HG02623 (cell line): ENCODE measurements around the gene RAD54L.

Experiments
- ATAC-seq: cut with Tn5 transposase; IDR thresholded peaks from one replicate; pipeline ENCODE4 v1.9.1; 2021; ENCODE audit warnings: moderate library complexity; ENCODE audit not compliant: unreplicated experiment

Gene RAD54L

GRCh38 chr1:46284597-46285564 lies 37.3 kb downstream of the RAD54L start:
- ATAC-seq = no peak

DNA sequence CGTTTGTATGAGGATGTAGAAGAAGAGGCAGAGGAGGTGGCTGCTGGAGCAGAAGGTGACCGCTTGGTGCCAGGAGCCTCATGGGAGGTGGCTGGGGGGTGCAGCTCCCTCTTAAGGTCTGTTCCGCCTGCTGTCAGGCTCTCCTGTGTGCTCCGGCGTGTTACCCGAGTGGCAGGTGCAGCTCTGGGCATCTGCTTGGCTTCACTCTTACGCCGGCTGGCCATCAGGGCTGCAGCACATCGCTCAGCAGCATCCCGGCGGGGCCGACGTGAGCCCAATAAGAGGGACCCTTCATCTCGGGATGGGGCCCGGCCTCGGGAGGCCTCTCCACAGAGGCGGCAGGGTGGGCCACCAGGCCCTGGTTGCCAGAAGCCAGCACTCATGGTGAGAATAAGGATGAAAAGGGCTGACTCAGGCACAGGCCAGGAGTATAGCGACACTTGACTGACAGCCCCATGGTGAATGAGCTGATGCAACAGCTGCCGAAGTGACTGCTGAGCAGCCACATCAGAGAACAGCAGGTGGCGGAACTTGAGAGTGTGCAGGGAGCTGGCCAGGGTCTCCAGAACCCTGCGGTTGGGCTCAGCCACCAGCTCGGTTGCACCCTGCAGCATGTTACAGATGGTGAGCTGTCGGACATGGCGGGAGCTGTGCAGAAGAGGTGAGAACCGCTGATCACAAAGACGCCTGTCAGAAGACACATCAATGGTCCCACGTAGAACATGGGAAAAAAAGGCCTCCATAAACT lies 38.3 kb downstream of the RAD54L start:
- ATAC-seq = no peak

DNA sequence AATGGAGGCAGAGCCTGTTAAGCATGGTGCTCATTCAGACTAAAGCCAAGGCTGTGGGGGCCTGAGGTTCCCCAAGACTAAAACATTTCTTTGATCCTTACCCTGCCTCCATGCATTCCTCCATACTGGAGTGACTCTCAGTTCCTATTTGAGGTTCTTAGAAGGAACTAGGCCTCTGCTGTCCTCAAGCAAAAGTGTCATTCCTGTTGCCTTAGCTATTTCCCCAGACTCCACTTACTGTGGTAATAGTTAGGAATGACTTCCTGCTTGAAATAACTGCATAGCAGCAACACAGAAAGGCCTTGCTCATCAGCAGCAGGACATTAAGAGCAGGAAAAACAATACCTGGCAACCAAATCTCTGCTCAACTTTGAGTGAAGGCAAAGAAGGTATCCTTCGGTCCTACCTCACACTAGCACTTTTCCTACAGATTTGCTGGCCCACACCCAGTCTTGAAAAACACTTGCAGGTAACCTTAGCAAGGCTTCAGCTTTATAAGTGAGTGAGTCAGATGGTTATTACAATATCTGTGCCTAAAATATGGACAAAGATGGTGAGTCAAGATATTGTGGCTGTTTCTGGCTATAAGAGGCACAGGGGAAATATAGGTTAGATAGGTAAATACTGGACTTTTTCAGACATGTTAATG lies 41.0 kb downstream of the RAD54L start:
- ATAC-seq = no peak

DNA sequence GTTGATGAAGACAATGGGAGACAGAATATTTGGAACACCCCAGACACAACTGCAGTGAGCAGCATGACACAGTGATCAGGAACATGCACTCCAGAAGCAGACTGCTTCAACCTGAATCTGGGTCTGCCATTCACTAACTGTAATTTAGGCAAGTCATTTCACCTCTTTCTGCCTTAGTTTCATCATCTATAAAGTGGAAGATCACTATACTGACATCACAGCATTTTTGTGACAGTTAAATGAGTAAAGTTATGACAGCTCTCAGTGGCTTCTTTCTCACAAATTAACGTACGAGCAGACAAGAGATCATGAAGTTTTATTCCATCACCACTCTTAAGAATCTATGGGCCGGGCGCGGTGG lies 41.6 kb downstream of the RAD54L start:
- no peak for ATAC-seq

- no peak for ATAC-seq
Observed at GRCh38 chr1:46289976-46290375, 42.4 kb downstream of the RAD54L start.

GRCh38 chr1:46295306-46295705 lies 47.7 kb downstream of the RAD54L start:
- ATAC-seq = no peak

- no peak for ATAC-seq
Observed at GRCh38 chr1:46298387-46298786, 50.8 kb downstream of the RAD54L start.

- no peak for ATAC-seq
Observed at GRCh38 chr1:46300673-46301405, 53.3 kb downstream of the RAD54L start.

- no peak for ATAC-seq
Observed at GRCh38 chr1:46301406-46301807, 53.8 kb downstream of the RAD54L start.

DNA sequence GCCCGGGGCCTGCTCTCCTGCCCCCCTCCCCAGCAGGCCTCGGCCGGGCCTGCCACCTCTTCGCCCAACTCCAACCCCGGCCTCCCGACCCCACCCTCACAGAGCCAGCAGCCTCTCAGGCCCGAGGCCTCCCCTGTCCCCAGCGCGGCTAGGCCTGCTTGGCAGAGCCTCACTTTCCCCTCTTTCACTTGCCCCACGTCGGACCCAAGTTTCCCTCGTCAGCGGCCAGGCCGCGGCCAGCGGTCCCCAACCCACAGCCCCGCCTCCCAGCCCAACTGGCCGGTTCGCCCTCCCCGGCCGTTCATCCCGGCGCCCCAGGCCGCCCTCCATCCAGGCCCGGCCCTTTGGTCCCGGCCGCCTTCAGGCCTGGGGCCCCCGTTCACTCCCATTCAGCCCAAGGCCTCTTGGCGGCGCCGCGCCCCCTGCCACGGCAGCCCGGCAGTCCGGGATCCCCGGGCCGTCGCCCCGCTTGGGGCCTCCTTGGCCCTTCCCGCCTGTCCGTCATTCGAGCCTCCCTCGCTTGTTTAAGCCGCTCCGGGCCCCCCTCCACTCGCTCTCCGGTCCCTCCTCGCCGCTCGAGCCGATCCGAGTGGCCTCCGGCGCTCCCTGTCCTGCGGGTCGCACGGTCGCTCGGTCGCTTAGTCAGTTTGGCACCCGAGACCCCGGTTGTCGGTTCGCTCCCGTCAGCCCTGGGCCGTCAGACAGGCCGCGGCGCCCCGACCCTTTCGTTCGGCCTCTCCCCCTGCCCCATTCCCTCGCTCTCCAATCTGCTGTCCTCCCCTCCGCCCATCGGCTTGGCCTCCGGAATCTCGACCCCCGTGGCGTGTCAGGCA lies 54.5 kb downstream of the RAD54L start:
- no peak for ATAC-seq

DNA sequence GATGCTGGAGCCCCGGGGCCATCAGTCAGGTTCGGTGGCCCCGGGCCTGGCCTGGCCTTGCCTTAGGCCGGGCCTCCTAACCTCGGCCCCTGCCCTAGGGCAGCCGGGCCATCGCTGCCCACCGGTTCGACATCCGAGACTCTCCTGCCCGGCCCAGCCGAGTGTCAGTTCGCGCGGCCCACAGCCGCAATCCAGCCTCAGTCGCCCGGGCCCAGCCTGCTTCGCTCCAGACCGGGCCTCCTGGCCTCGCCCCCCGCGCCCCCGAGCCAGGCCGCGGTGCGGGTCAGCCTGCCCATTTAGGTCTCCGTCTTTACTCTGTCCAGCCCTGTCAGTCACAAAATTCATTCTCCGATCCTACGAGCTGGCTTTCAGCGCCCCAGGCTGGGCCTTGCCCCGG lies 55.1 kb downstream of the RAD54L start:
- peak; percentile 10 for ATAC-seq

DNA sequence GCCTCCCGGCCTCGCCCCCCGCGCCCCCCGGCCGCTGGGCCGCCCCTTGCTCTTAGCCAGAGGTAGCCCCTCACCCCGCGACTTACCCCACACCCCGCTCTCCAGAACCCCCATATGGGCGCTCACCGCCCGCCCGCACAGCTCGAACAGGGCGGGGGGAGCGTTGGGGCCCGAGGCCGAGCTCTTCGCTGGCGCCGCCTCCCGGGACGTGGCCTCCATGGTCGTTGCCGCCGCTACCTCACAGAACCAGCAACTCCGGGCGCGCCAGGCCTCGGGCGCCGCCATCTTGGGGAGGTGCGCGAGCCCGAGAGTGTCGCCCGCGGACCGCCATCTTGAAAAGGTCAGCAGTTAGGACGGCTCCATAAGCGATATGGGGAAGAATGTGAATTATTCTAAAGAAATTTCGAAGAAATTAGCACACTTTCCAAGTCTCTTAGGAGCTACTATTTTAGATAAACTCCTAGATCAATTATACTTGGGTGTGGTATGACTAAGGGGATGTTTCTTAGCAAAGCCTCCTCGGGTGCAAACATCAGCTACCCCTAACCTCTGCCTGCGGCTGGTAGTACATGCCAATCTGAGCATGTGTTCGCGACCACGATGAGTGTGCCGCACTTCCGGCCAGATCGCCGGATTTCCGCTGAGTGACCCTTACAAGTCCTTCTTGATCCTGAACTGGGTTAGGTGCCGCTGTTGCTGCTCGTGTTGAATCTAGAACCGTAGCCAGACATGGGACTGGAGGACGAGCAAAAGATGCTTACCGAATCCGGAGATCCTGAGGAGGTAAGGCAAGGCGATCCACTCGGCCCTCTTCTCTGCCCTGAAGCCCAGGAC lies 55.7 kb downstream of the RAD54L start, which contains the start of the genes LRRC41 and UQCRH:
TSS of gene LRRC41 (minus strand) at position 579 of the 834 bp plus-strand sequence. CDS start at position 285, 294 bp downstream.
TSS of gene UQCRH (plus strand) at position 661 of the 834 bp plus-strand sequence. CDS start at position 730, 69 bp downstream.
- peak; percentile 74 for ATAC-seq

- ATAC-seq = no peak
Observed at GRCh38 chr1:46303872-46304326, 56.3 kb downstream of the RAD54L start.

- ATAC-seq = no peak
Observed at GRCh38 chr1:46306159-46306530, 58.6 kb downstream of the RAD54L start.

- no peak for ATAC-seq
Observed at GRCh38 chr1:46309401-46310159, 62.0 kb downstream of the RAD54L start.

- no peak for ATAC-seq
Observed at GRCh38 chr1:46310321-46310720, 62.8 kb downstream of the RAD54L start.

DNA sequence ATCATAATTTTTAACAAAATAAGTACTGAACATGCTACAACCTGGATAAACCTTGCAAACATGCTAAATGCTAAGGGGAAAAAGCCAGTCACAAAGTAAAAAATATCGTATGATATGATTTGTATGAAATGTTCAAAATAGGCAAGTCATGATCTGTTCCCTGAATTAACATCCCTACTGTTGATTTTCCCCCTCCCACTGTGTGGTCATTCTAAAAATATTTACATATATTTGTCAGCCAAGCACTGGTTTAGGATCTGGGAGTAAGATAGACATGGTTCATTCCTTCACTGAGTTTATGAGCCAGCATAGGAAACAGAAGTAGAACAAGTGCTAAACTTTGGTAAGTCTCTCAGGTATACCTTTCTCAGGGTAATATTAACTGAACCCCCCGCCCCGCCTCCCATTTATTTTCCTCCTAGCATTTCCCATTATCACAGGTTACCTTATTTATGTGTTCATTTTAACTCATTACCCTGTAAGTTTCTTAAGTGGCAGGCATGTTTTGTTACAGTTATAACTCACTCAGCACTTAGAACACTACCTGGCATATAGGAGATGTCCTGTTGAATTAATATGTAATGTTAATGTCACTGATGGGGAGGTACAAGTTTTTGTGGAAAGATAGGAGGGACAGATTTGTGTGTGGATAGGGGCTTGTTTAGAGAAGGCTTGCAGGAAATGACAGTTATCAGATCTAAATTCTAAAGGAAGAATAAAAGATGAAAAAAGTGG lies 68.3 kb downstream of the RAD54L start:
- no peak for ATAC-seq
